NCI-H2081 treated with DMSO at 0.1 percent for 48 hours (cell line): Measurements from ENCODE around the gene ANXA8.
"Not testable (repeated sequence)": the region's sequence is repeated elsewhere in the genome, so short reads cannot be mapped to it uniquely, and the experiment has no call there.

Source experiments
- DNase-seq: peaks from one replicate; lab custom pipeline; 2025; lab: John Stamatoyannopoulos, UW

The ANXA8 gene

DNA sequence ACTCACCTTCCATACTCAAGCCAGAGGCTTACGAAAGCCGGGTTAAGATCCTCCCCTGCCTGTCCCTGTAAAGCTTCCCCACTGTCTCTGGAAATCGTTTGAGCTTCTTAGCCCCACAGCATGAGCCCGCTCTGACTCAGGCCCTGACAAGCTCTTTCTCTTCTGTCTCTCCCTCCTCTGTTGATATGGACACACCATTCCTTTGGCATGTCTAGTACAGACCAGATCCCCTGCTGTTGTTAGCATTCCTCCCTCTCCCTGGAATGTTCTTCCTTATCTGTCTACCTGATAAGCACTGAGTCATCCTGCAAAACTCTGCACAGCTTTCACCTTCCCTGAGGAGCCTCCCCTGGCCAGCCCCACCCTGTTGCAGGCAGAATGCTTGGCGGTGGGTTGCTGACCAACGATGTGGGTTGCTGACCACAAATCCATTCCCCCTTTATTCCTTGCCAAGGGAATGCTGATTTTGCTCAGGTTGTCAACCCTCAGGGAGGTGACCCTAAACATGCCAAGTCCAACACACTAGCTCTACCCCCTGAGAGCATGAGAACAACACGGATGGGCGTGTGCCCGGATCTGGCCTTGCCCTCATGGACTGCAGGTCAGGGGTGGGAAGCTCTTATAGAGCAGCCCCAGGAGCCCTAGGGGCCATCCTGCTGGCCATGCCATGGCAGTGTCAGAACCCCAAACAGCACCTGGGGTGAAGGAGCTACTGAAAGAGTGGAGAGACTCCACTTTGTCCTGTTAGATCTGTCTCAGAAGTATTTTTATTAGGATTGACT, 21.1 kb downstream of the ANXA8 start:
- not testable (repeated sequence) for DNase-seq

DNA sequence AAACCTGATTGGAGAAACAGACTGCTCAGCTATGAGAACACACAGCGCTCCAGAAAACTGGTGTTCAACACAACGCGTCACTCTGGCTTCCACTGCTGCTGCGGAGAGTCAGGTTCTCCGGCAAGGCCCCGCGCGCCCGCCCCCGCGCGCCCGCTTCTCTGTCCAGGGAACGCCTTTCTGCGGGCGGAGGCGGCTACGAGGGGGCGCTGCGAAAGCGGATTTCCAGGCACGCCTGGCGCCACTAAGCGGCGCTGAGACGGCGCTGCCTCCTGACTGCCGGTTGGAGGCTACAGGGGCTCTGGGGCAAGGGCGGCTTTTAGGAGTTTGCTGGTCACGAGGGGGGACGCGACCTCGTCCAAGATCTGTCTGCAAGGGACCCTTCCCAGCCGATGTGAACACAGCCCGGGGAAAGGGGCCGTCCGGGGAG, 22.6 kb downstream of the ANXA8 start:
- DNase-seq, result not testable (repeated sequence)

DNA sequence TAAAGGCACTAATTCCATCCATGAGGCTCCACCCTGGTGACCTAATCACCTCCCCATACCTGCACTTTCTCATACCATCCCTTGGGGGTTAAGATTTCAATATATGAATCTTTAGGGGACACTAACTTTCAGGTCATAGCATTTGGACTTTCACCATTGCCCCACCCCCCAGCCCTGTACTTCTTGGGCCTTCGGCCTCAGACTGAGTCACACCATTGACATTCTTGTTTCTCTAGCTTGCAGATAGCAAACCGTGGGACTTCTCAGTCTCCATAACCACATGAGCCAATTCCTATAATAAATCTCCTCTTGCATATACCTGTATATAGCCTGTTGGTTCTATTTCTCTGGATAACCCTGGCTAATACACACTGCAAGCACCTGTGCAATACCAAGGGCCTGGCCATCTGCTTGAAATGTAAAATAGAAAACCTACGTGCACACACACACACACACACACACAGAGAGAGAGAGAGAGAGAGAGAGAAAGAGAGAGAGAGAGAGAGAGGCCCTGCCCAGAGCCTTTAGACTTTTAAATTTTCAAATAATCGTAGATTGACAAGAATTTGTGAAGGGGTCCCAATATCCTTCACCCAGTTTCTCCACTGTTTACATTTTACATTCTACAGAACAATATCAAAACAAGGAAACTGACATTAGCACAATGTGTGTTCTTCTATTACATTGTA, 25.3 kb downstream of the ANXA8 start:
- no peak for DNase-seq

DNA sequence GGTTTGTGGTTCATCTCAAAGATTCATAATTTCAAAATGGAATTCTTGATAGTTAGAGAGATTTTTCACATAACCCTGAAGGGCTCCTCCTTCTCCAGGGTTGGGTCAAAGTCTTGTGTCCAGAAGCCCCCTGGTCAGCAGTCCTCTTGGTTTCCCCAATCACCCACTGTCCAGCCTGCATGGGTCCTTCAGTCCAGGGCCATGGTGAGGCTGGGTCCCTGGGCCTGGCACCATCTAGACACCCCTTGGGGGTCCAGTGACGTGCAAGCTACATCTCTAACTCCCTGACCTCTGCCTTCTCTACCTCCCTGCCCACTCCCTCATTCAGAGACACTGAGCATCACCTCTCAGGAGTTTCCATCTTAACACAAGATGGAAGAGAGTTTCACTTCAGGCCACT, 26.1 kb downstream of the ANXA8 start:
- no peak for DNase-seq

DNA sequence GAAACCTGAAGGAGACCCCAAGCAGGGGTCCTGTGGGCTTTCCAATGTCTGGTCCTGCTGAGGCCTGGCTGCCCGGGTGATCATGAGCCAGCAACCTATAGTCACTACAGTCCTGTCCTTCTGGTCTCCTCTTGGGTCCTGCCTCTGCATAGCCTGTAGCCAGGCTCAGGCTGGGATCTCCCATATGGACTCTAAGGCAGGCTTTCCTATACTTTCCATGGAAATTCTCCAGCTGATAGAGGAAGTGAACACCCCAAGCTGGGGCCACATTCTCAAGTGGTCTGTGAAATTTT, 26.4 kb downstream of the ANXA8 start:
- DNase-seq, result no peak

DNA sequence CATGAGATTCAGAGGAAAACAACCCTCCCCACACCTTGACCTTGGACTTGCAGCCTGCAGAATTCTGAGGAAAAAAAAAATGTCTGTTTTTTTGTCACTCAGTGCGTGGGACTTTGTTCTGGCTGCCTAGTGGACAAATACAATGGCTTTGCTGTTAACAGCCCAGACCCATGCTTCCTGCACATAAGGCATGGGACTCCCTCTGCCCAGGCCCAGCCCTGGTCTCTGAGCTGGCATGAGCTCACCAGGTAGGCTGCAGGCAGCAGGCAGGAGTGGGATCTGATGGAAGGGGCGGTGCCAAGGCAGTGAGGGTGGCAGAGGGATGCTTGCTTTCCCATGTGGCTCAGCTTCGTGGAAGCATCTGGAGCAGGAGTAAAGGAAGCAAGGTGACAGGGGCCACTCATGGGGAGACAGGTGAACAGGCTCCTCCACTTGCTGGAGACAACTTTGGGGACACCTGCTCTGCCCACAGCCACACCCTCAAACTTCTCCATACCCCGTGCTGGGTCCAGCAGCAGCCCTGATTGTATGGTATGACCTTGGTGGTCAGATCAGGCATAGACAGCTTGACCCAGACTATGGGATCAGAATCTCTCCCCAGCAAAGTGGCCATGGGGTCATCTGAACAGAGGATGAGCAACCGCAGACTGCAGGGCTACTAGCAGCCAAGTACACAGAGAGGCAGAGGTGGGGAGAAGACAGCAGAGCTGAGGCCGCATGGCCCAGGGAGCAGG, 27.0 kb downstream of the ANXA8 start:
- no peak for DNase-seq

DNA sequence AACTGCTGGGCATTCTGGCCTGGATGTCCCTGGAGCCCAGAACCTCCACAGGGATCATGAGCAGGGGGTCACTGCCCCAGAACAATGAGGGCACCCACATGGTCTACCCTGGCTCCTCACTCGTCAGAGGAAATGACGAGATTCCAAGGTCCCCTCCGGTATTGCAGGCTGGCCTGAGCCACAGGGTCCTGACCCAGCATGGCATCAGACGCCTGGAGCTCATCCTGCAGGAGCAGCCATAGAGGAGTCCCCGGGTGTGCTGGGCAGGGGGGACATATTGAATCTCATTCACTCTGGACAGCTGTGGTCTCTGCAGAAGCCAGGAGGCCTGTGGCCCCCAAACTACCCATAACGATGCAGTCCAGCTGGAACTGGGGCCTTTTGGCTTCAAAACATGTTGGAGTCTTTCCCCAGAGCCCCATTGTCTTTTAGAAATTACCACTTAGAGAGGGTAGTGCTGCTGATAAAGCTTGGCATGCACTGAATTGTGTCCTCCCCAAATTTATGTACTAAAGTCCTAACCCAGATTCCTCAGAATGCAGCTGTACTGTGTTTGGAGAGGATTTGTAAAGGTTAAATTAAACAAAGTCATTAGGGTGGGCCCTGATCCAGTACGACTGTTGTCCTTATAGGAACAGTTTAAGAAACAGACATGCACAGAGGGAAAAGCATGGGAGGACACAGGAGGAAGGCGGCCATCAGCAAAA, 27.7 kb downstream of the ANXA8 start:
- DNase-seq, result no peak

DNA sequence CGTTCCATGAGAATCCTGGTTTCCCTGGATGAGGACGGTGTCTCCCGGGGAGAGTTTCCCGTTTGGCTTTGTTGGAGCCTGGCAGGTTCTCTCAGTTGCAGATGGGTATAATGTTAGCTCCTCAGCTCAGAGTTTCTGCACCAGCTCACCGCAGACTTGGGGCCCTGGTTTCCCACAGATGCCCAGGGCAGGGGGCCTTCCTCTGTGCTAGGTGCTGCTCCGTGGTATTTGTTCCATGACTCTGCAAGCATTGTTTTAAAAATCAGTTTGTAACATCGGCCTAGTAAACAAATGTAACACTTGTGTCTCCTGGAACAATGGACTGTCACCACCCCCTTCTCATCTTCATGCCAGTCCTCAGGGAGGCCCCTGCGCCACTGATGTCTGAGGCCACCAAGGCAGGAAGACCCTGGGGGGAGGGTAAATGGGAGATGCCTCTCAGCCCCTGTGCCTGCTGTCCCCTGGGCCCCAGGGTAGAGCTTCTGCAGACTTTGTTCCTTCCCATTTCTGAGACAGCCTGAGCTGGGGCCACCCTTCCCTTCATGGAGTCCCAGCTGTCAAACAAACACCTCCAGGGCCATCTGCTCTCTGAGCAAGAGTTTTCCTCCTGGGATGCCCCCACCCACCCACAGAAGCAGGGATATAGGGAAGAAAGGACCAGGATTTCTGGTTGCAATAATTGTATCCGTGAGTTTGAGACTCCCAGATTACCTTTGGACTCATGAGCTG, 28.4 kb downstream of the ANXA8 start:
- not testable (repeated sequence) for DNase-seq

DNA sequence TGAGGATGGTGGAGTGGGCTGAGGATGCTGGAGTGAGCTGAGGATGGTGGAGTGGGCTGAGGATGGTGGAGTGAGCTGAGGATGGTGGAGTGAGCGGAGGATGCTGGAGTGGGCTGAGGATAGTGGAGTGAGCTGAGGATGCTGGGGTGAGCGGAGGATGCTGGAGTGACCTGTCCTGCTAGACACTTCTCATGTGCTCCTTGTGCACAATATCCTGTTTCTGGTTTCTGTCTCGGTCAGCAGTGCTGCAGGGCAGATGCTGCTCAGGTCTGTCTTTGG, 29.2 kb downstream of the ANXA8 start:
- no peak for DNase-seq

DNA sequence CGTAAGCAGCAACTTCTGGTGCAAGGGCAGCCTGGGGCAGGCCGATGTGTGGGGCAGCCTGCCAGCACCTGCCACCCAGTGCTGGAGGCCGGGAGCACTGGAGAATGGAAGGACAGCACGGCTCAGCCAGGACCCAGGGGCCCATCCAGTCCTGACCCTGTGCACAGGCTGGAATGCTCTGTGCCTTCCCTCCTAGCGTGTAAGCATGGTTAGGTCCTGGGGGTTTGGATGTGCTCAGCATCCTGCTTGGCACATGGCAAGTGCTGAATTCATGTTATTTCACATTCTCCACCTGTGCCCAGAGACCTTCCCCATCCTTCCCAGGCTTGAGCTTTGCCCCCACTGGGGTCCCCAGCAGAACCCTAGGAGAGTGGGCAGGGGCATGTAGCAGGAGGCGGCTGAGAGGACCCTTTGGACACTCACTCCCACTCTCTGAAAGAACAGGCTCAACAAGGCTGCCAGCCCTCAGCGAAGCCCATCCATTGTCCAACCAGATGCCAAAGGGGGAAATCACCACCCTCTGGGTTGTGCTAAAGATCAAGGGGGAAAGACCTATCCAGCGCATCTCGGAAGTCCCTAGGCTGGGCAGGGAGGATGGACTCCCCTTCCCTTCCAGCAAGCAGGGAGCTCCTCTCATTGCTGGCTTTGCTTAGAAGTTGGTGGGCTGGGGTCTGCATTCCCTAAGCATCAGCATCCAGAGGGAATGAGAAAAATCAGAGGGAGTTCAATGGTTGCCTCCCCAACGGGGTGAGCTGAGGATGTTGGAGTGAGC, 29.7 kb downstream of the ANXA8 start:
- DNase-seq, result no peak

DNA sequence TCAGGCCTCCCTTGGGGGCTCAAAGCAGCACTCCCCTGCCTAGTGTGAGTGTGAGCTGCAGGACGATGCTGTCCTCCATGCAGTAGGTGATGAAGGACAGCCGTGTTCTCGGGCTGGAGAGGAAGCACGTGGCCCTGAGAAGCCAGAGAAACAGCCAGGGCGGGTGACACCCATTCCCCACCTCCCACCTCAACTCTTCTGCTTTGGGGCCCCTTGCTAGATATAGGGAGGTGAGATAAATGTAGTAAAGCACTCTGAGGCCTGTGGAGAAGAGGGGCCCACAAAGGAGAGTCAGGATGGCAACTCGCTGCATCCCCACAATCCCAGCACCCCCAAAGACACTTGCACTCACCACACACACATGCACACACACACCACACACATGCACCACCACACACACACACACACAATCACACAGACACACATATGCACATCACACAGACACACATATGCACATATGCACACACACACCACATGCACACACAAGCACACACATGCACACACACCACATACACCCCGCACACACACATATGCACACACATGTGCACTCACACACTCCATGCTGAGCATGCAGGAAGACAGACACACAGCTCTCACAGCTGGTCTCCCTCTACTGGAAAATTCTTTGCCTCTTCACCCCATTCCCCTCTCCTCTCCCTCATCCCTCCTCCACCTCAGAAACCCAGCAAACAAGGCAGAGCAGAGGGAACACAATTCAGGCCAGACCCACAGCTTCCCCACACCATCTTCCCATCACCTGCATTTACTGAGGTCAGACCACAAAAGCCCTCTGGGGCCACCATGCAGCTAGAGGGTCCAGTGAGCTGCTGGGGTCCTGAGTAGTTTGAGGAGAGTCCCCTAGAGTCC, 30.5 kb downstream of the ANXA8 start:
- no peak for DNase-seq

DNA sequence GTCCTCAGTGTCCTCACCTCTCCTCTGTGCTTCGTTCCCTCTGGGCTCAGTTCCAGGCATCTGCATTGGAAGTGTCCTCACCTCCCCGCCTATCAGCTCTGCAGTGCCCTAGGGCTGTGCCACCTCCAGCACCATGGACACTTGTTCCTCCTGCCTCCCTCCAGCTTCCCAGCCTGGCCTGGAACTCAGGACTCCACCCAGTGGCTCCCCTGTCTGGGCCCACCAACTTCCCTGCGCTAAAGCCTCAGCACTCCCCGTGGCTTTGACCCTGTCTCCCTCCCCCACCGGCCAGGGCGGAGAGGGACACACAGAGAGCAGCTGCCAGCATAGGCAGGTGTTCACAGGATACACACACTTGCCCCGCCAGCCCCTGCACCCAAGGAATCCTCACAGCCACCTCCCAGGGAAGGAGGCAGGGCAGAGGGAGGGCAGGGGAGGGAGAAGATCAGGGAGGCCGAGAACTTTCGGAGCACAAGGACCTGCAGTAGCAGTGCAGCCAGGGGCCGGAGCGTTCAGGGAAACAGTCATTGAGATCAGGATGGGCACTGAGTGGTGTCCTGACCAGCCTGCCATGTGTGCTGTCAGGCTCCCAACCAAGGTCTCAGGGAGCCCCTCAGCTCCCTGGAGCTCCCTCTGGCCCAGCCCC, 31.3 kb downstream of the ANXA8 start:
- no peak for DNase-seq

DNA sequence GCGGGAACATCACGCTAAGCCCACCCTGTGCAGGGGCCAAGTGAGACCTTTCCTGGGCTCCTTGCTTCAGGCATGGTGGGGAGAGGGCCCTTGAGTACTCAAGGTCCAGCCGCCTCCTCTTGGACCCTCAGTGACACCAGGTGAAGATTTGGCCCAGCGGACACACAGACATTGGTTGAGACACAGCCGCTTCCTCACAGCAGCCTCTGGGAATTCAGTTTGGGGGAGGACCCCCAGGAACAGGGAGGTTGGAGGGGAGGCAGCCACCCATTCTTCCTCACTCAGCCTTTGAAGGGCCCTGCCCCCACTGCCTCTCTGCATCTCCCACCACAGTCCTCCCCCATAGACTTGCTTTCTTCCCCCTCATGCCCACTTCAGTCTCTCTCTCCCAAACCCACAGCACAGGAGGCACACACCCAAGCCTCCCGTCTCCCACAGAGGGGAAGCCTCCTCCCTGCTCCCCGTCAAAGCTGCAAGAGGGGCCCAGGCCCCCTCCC, 31.9 kb downstream of the ANXA8 start:
- no peak for DNase-seq

DNA sequence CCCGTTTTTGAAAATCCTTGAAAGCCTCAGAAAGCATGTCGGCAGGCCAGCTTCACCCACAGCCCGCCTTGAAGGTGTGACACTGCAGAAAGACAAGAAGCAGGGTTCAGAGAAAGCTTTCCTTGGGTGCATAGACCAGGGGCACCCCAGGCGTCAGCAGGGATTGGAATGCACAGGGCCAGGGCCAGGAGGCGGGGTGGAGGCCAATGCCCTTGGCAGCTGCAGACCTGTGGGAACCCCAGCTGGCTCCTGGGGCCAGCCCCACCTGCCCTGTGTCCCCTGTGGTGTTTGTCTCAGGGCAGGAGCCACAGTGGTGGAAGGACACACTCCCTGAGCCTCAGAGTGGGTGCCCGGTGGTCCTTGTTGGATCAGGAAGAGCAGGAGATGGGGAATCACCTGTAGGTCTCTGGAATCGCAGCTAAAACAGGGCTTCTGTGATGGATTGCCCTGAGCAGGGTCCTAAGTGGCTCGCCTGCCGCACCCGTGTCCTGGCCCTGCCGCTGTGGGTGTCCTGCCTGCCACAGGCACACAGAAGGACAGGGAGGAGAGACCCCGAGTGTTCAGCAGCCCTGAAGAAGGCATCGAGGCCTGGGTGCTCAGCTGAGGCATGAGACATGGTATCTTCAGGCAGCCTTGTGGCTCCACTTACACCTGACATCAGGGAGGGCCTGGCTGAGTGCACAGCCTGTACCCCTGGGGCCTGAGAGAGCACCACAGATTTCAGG, 32.5 kb downstream of the ANXA8 start:
- no peak for DNase-seq

DNA sequence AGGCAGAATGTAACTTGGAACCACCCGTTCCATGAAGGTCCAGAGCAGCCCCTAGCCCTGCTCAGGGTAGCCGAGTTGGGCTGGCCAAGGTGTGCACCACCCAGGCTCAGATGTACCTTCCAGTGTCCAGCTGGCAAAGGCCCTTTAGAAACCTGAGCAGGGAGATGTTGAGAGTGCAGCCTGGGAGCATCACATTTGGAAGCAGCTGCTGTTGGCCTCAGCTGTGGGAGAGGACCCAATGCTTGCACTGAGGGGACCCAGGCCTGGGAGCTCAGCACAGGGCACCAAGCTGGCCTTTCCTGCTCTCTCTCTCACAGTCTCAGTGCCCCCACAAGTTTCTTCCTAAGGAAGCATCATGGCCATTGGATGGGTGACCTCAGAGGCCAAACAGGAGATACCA, 33.5 kb downstream of the ANXA8 start:
- DNase-seq, result no peak

DNA sequence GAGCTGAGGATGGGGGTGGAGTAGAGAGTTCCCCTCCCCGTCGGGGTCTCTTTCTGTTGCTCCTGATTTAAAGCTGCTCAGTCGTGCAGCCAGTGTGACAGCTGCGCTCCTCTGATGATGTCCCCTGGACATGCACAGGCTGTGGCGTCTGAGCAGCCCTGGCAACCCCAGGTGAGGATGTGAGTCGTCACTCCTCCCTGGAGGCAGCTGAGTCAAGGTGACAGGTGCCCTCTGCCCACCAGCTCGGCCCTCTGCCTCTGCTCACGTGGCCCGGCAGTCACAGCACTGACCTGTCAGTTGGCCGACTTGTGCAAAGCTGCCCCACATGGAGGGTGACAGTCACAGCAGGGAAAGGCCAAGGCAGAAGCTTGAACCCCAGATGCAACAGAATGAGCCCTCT, 33.9 kb downstream of the ANXA8 start:
- DNase-seq, result no peak

DNA sequence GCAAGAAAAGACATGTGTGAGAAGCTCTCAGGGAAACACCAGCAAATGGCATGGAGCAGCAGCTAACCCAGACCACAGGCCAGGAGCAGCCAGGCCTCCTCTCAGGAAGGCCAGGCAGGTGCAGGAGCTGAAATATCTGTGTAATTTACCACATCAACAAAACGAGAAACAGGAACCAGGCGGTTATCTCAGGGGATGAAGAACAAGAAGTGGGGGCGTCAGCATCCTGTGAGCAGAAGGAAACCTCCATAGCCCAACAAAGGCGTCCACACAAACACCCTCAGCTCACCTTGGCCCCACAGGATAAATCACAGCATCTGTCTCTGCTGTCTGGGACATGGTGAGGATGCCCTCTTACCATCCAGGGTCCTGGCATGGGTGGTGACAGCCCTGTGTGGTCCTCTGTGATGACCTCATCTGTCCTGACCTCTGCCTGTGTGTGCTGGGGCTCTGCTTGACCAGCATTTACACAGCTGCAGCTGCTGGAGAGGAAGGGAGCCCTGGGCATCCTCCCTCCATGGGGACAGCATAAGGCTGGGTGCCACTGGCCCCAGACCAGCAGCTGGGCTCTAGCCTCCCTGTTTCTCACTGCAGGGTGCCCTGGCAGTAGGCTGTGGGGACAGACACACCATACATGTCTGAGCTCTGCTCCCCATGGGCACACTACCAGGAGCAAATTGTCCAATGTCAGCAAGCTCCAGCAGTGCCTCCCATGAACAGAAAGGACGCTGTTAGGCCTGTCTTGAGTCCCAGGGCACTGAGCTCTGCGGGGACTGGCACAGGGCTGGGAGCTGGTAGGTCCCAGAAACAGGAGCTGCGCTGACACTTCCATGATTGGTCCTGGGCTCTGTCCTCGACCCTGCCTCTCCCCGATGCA, 34.6 kb downstream of the ANXA8 start:
- DNase-seq, result no peak

DNA sequence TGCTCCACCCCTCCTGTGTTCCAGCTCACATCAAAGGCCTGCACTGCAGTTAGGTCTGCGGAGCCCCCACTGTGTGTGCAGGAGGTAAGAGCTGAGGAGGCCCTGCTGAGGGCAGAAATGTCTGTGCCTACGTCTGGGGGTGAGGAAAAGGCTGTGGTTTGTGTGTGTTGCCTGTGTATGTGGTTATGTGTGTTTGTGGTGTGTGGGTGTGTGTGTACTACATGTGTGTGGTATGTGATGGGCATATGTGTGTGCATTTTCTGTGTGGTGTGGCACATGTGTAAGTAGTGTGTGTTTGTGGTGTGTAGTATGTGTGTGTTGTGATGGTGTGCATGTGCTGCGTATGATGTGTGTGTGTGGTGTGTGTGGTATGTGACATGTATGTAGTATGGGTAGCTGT, 36.2 kb downstream of the ANXA8 start:
- DNase-seq, result no peak
